Thyroid gland (tissue), 4 donors: Measurements from ENCODE around the gene NDST1.

Experiments used
- POLR2A ChIP-seq, 2 donors: fragments of 450-650 bp; IDR thresholded peaks; one replicate each; pipeline ENCODE4 v1.6.1; 2017; ENCODE audit warnings: antibody characterized with exemption in 2 of 2, mild to moderate bottlenecking in 2 of 2, moderate library complexity in 1 of 2
- TF ChIP-seq, protein P1 (sequence below), 6 experiments: fragments of 200-600 bp in 3 of 6; fragments of 450-650 bp in 3 of 6; sonication (generic) in 3 of 6; IDR thresholded peaks; one replicate each; pipeline ENCODE4 v1.5.1; 2016 to 2019; ENCODE audit warnings: antibody characterized with exemption in 6 of 6, mild to moderate bottlenecking in 2 of 6, inconsistent platforms in 1 of 6, moderate library complexity in 1 of 6

DNA sequence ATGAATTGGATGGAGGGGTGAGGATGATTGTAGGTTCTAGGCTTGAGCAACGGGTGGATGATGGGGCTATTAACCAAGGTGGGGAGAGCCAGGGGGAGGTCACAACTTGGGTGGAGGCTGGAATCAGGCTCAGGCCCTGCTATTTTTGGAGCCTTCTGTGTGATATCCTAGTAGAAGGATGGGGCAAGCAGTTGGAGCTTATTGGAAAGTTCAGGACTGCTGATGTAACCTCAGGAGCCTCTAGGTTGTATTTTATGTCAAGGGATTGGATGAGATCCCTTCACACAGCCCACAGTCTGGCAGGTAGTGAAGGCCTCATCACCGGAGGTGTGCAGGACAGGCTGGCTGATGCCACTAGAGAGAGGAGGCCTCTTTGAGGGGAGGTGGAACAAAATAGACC, 47.1 kb upstream of the NDST1 start:
- TF ChIP-seq, protein P1, sequence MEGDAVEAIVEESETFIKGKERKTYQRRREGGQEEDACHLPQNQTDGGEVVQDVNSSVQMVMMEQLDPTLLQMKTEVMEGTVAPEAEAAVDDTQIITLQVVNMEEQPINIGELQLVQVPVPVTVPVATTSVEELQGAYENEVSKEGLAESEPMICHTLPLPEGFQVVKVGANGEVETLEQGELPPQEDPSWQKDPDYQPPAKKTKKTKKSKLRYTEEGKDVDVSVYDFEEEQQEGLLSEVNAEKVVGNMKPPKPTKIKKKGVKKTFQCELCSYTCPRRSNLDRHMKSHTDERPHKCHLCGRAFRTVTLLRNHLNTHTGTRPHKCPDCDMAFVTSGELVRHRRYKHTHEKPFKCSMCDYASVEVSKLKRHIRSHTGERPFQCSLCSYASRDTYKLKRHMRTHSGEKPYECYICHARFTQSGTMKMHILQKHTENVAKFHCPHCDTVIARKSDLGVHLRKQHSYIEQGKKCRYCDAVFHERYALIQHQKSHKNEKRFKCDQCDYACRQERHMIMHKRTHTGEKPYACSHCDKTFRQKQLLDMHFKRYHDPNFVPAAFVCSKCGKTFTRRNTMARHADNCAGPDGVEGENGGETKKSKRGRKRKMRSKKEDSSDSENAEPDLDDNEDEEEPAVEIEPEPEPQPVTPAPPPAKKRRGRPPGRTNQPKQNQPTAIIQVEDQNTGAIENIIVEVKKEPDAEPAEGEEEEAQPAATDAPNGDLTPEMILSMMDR (IDR thresholded peaks at IDR 0.05): no peak
- no peak for TF ChIP-seq POLR2A (IDR thresholded peaks at IDR 0.05)
